Activated CD8-positive, alpha-beta memory T cell treated with anti-CD3 and anti-CD28 coated beads, Interleukin-2, amount 10 ng/mL, durations not matched to agents 7 days and 5 days (primary cell): ENCODE data around the gene LRP2BP. TPM values are rescaled to one million over a fixed set of nuclear protein-coding genes. Genes with fewer than 3 reads are reported as not detected.

Experiments used
- ATAC-seq: fragments of 150-1000 bp; cut with Tn5 transposase; one replicate; pipeline ENCODE4 v1.10.0; 2021; ENCODE audit warnings: moderate library complexity
- CTCF ChIA-PET: fragments of 350-600 bp; sonication (Branson Sonifier 250); formaldehyde crosslinking; loops from one replicate; lab custom pipeline; 2021; ENCODE audit warnings: antibody characterized with exemption; lab: Charles Lee
- DNase-seq: peaks from one replicate; pipeline ENCODE4 v3.0.0-alpha.2; 2020
- H3K27ac Mint-ChIP-seq: one replicate; pipeline ENCODE4 v1.8.0; 2021; ENCODE audit warnings: mild to moderate bottlenecking, mixed read lengths
- H3K27me3 Mint-ChIP-seq: one replicate; pipeline ENCODE4 v1.8.0; 2021; ENCODE audit warnings: mixed read lengths
- H3K36me3 Mint-ChIP-seq: one replicate; pipeline ENCODE4 v1.8.0; 2021; ENCODE audit warnings: mild to moderate bottlenecking, mixed read lengths
- H3K4me1 Mint-ChIP-seq: one replicate; pipeline ENCODE4 v1.8.0; 2021; ENCODE audit warnings: mixed read lengths
- H3K4me3 Mint-ChIP-seq: one replicate; pipeline ENCODE4 v1.8.0; 2021; ENCODE audit warnings: mild to moderate bottlenecking, moderate library complexity, mixed read lengths
- H3K9me3 Mint-ChIP-seq: one replicate; pipeline ENCODE4 v1.8.0; 2022; ENCODE audit warnings: low read depth, mixed read lengths
- total RNA-seq, 2 experiments: library from RNA; stranded (reverse); gene quantifications; one replicate each; pipeline ENCODE4 v1.2.3, GENCODE V29; 2021

LRP2BP gene
- total RNA-seq, 2 experiments from 2014 or later, result 0.73 to 1.3 TPM

DNA sequence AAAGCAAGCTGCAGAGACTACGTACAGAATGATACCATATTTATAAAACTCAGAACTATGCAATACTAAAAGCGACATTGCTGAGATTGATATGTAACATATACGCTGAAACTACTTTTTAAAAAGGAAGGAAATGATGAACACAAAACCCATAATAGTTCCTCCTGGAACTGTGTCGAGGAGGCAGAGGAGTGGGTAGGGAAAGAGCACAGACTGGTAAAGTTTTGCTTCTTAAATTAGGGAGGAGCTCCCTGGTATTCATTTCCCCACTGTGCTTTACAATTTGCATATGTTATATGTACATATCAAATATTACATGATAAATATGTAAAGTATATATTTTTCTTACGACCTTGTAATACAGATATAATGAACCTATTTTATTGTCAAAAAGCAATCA is 16.1 kb upstream of the LRP2BP start:
- Mint-ChIP-seq H3K4me1 (no peaks in the 10 kb centered on the region), H3K27ac (no peak overlapping the region), H3K9me3 (no peaks in the 10 kb centered on the region), H3K4me3 (no peak overlapping the region), H3K27me3 (no peaks in the 10 kb centered on the region), H3K36me3 (peaks cover 32% of the 10 kb centered on the region)
- CTCF ChIA-PET, result interaction anchor here (1.6 kb wide), 1 partner anchor 9 kb away, joined by 6 read pairs; no protein-coding TSS in a partner anchor
- no peak for ATAC-seq
- no peak for DNase-seq

DNA sequence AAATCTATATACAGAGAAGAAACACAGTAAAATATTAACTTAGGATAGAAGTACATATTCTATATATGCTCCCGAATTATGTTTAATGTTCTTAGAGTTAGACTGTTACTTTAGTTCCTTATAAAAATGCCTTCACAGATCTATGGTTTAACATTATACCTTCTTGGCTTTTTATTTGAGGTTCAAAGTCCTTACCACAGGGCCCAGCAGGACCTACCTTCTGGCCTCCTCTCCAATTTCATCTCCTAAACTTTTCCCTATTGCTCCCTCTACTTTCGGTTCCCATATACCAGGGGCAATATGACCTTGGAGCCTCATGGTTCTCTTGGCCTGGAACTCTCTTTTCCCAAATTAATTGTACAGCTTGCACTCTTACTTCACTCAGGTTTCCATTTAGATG is 12.7 kb upstream of the LRP2BP start:
- no peak for DNase-seq
- no peaks in the 10 kb centered on the region for H3K27me3 Mint-ChIP-seq
- ATAC-seq, result no peak
- no peak overlapping the region for H3K27ac Mint-ChIP-seq
- H3K9me3 Mint-ChIP-seq, result no peaks in the 10 kb centered on the region
- peaks cover 25% of the 10 kb centered on the region for H3K36me3 Mint-ChIP-seq
- CTCF ChIA-PET, result no interaction called here
- peaks cover 3% of the 10 kb centered on the region for H3K4me1 Mint-ChIP-seq
- H3K4me3 Mint-ChIP-seq, result no peak overlapping the region

DNA sequence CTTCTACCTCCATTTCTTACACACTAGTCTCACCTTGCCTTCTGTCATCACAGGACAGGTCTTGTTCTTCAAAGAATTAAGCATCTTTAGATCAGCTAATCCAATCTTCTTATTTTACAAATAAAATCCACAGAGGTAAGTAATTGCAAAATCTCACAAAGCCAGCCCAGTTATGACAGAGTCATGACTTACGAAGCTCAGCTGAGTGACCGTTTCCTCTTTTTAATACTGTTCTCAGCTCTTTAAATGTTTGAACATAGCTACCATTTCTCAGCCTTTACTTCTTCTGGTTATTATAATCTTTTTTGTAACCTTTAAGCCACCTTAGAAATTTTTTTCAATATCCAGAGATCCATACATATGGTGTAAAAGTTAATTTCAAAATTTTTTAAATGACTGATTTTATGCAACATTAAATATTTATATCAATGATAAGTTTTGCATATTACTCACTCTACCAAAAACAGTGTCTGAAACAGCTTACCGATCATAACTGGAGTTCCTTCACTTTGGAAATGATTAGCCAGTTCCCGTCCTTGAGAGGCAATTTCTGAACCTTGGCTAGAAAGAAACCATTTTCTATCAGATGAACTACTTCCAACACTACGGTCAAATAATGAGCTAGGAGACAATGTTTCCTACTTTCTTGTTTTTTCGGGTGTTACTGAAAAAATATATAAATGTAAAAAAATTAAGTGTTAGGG is 9.7 kb upstream of the LRP2BP start:
- DNase-seq (no peak), ATAC-seq (no peak)
- Mint-ChIP-seq H3K36me3 (peaks cover 33% of the 10 kb centered on the region), H3K4me3 (no peak overlapping the region), H3K27ac (peak overlapping the region; percentile 3), H3K4me1 (peaks cover 7% of the 10 kb centered on the region), H3K9me3 (no peaks in the 10 kb centered on the region), H3K27me3 (no peaks in the 10 kb centered on the region)
- CTCF ChIA-PET, result interaction anchor here (0.7 to 1.7 kb wide), 5 partner anchors 9 to 400 kb away, joined by 3 to 4 read pairs (median 3); partner anchors contain the start of gene ANKRD37

DNA sequence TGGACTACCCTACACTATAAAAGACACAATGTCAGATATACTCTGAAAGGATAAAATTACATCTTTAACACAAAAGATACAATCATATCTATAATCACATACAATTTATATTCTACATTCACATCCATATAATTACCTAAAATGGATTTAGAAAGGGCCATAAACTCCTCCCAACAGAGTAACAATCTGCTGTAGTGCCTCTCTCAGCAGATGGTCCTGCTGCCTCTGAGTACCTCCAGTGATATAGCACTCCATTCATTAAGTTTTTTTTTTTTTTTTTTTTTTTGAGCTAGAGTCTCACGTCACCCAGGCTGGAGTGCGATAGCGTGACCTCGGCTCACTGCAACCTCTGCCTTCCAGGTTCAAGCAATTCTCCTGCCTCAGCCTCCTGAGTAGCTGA is 8.3 kb upstream of the LRP2BP start:
- H3K9me3 Mint-ChIP-seq, result no peaks in the 10 kb centered on the region
- no peak overlapping the region for H3K4me3 Mint-ChIP-seq
- no peaks in the 10 kb centered on the region for H3K27me3 Mint-ChIP-seq
- ATAC-seq (no peak), DNase-seq (no peak)
- H3K27ac Mint-ChIP-seq, result no peak overlapping the region
- peaks cover 18% of the 10 kb centered on the region for H3K4me1 Mint-ChIP-seq
- H3K36me3 Mint-ChIP-seq, result peaks cover 40% of the 10 kb centered on the region
- CTCF ChIA-PET, result no interaction called here

DNA sequence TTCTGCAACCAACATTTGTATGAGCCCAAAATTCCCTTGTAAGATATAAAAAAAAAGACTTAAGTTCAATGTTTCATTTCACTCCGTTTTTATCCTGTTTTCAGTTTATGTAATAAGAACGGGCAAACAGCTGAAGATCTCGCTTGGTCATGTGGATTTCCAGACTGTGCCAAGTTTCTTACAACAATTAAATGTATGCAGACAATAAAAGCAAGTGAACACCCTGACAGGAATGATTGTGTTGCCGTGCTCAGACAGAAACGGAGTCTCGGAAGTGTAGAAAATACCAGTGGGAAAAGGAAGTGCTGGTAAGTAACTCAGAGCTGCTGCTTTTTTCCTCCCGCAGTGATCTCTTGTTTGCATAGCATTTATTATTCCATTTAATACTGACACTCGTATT is 3.7 kb upstream of the LRP2BP start:
- ATAC-seq, result no peak
- peaks cover 40% of the 10 kb centered on the region for H3K36me3 Mint-ChIP-seq
- CTCF ChIA-PET, result no interaction called here

DNA sequence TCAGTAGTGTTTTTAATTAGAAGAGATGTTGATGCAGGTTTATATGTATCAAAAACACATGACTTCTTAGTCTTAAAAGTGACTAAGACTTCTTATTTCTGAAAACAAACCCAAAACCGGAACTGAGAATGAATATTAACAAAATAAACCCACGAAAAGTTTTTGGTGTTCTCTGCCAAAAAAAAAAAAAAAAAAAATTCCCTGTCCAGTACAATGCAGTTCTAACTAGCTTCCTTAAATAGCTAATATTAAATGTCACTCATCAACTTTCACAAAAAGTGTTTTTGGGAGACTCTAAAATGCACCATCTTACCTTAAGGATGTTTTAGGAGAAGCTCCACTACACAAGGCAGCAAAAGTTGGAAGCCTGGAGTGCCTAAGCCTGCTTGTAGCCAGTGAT is 2.9 kb upstream of the LRP2BP start:
- Mint-ChIP-seq H3K4me3 (peak overlapping the region; percentile 55), H3K27ac (peak overlapping the region; percentile 22), H3K9me3 (no peaks in the 10 kb centered on the region), H3K4me1 (peaks cover 49% of the 10 kb centered on the region), H3K36me3 (peaks cover 37% of the 10 kb centered on the region), H3K27me3 (no peaks in the 10 kb centered on the region)
- CTCF ChIA-PET, result interaction anchor here (2.8 kb wide), 1 partner anchor 22 kb away, joined by 8 read pairs; no protein-coding TSS in a partner anchor
- ATAC-seq (no peak), DNase-seq (no peak)

More for the DNA sequence above, 3.7 kb upstream of the LRP2BP start:
- Mint-ChIP-seq H3K27ac (no peak overlapping the region), H3K4me1 (peaks cover 42% of the 10 kb centered on the region), H3K9me3 (no peaks in the 10 kb centered on the region), H3K4me3 (no peak overlapping the region), H3K27me3 (no peaks in the 10 kb centered on the region)
- DNase-seq, result no peak

DNA sequence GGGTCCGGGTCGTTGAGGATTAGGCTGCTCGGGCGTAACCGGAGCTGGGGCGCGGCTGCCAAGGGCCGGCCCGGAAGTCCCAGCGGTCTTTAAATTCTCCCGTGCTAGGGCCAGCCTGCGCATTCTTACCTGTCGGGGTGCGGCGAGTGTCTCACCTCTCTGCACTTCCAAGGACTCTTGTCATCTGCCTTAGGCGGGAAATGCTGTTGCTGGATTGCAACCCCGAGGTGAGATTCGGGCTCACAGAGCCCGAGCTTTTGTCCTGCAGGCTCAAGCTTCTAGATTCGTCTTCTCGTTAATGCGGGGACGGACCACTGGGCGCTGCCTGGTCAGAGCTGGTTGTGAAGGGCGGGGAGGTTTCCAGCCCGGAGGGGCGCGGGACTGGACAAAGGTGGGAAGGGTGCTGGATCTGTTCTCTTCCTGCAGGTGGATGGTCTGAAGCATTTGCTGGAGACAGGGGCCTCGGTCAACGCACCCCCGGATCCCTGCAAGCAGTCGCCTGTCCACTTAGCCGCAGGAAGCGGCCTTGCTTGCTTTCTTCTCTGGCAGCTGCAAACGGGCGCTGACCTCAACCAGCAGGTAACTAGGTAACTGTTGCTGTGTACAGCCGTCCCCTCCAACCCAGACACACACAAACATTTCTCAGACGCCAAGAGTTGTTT is 1.1 kb upstream of the LRP2BP start, which contains the start of gene ANKRD37:
TSS of gene ANKRD37 (plus strand) at position 118 of the 662 bp plus-strand sequence. CDS start at position 201, 83 bp downstream.
- no peaks in the 10 kb centered on the region for H3K27me3 Mint-ChIP-seq
- H3K4me1 Mint-ChIP-seq, result peaks cover 50% of the 10 kb centered on the region
- DNase-seq (no peak), ATAC-seq (no peak)
- CTCF ChIA-PET, result interaction anchor here (0.9 to 2.8 kb wide), 5 partner anchors 8 to 187 kb away, joined by 3 to 10 read pairs (median 5); partner anchors contain the start of gene SNX25
- no peaks in the 10 kb centered on the region for H3K9me3 Mint-ChIP-seq
- peaks cover 30% of the 10 kb centered on the region for H3K36me3 Mint-ChIP-seq
- peak within 1 kb of the TSS; percentile 96 for H3K4me3 Mint-ChIP-seq
- H3K27ac Mint-ChIP-seq, result peak within 1 kb of the TSS; percentile 98

DNA sequence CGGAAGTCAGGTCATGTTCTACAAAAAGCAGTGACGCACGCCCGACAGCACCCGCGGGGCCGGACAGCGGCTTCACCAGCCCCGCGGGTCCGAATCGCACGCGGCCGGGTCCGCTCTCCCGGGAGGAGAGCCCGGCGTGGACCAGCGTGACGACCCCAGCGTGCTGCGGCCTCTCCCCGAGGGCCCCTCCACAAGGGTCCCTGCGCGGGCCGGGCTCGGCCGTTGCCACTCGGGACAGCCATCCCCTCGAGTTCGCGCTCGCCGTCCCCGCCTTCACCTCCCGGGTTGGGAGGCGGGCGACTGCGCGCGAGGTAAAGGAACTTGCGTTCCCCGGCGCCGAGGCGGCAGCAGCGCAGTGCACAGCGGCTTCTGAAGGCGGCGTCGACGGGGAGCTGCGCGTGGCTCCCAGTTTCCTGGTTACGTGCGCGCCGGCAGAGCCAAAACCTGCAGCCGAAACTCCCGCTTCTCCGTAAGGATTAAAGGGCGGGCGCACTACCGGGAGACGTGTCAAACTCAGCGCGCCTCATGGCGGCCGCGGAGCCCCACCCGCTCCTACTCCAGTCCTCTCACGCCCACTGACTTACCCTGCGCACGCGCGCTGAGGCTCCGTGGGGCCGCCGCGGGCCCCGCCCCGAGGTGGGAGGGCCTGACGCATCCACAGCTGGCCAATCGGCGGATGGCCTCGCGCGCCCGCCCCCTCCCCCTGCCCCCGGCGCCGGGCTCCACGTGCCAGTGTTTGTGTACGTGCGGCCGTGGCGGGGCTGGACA is 416 bp upstream of the LRP2BP start:
- no peaks in the 10 kb centered on the region for H3K27me3 Mint-ChIP-seq
- H3K9me3 Mint-ChIP-seq, result no peaks in the 10 kb centered on the region
- ATAC-seq (peak; percentile 91), DNase-seq (peak; percentile 96)
- peaks cover 27% of the 10 kb centered on the region for H3K36me3 Mint-ChIP-seq
- peak overlapping the region; percentile 96 for H3K4me3 Mint-ChIP-seq
- H3K4me1 Mint-ChIP-seq, result peaks cover 49% of the 10 kb centered on the region
- CTCF ChIA-PET, result interaction anchor here (0.9 to 2.8 kb wide), 5 partner anchors 9 to 186 kb away, joined by 3 to 10 read pairs (median 5); partner anchors contain the start of gene SNX25
- peak overlapping the region; percentile 98 for H3K27ac Mint-ChIP-seq

DNA sequence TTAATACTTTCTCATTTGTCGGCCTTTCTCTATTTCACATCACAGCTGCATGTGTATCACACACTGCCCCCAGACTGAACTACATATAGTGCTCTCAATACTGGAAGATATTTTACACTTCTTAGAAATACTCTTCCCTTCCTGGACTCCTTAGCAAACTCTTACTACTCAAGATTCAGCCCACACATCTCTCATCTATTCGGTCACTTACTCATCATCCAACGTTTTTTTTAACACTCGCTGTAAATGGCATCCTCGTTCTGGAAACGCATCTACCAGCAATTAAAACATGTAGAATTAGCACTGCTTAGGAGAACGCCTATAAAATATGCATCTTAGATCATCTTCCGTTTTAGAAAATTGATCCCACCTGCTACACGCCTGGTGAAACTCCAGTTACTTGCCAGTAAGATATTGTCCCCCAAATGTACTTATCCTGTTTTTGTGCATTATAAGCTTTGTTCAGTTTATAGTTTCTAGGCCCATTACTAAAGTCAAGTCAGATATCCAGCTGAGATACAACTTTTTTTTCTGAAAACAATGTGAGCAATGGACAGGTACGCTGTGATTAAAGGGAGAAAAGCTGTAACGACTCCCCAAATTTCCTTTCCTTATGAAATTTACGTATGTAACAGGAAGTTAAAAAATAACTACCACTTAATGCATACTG is 1.0 kb downstream of the LRP2BP start:
- ATAC-seq, result no peak
- Mint-ChIP-seq H3K27ac (peak overlapping the region; percentile 98), H3K4me1 (peaks cover 42% of the 10 kb centered on the region), H3K9me3 (no peaks in the 10 kb centered on the region), H3K27me3 (no peaks in the 10 kb centered on the region), H3K4me3 (peak overlapping the region; percentile 96), H3K36me3 (peaks cover 18% of the 10 kb centered on the region)
- no peak for DNase-seq
- CTCF ChIA-PET, result interaction anchor here (1.0 to 2.3 kb wide), 3 partner anchors 8 to 185 kb away, joined by 4 to 10 read pairs (median 5); partner anchors contain the start of gene SNX25

DNA sequence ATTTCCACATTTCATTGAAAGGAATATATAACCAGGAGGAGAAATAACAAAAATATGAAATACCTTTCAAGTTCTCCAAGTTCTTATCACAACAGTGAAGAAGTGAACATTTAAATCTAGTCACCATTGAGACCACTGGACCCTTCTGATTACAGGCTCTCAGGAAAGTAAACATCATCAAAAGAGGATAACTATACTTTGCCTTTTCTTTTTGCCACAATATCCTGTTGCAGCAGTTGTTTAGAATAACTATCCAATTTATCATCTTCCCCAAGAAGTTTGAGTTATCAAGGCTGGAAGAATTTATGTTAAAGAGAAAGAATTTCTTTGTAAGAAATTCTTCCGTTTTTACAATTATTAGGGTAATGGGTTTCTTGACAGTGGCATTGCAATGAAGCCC is 3.6 kb downstream of the LRP2BP start:
- no peaks in the 10 kb centered on the region for H3K27me3 Mint-ChIP-seq
- DNase-seq (no peak), ATAC-seq (no peak)
- H3K4me1 Mint-ChIP-seq, result peaks cover 18% of the 10 kb centered on the region
- peaks cover 2% of the 10 kb centered on the region for H3K36me3 Mint-ChIP-seq
- no peaks in the 10 kb centered on the region for H3K9me3 Mint-ChIP-seq
- no peak overlapping the region for H3K27ac Mint-ChIP-seq
- CTCF ChIA-PET, result no interaction called here
- H3K4me3 Mint-ChIP-seq, result no peak overlapping the region

DNA sequence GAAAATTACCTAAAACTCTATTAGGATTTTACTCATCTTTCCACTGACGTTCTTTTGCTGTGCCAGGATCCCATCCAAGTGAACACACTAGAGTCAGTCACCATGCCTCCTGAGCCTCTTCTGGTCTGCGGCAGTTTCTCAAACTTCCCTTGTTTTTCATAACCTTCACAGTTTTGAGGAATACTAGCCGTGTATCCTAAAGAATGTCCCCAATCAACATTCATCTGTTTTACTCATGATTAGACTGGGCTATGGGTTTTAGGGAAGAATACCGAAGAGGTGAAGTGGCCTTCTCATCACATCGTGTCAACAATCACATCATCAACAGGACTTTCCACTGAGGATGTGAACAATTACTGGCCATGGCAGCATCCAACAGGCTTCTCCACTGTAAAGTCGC is 4.8 kb downstream of the LRP2BP start:
- CTCF ChIA-PET, result no interaction called here
- Mint-ChIP-seq H3K9me3 (no peaks in the 10 kb centered on the region), H3K4me1 (peaks cover 14% of the 10 kb centered on the region), H3K36me3 (peaks cover 1% of the 10 kb centered on the region), H3K27me3 (no peaks in the 10 kb centered on the region), H3K4me3 (no peak overlapping the region), H3K27ac (no peak overlapping the region)
- ATAC-seq (no peak), DNase-seq (no peak)

DNA sequence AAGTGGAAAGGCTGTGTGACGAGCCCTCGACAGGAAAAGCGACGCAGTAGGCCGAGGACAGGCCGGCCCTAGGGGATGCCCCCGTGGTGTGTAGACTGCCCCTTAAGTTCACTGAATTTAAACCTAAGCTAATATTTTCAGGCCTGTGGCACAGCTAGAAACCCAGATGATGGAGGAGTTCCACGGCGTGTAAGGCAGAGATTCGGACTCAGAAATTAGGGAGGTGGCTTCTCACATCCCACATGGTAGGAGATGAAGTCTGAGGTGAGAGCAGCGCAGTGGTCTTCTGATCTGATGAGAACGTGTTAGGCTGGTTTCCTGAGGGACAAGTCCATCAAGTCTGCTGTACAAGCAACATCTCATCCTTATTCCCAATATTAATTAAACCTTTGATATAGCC is 7.8 kb downstream of the LRP2BP start:
- Mint-ChIP-seq H3K4me1 (peaks cover 12% of the 10 kb centered on the region), H3K36me3 (peaks cover 3% of the 10 kb centered on the region), H3K27ac (no peak overlapping the region), H3K9me3 (no peaks in the 10 kb centered on the region), H3K27me3 (no peaks in the 10 kb centered on the region), H3K4me3 (no peak overlapping the region)
- ATAC-seq (no peak), DNase-seq (no peak)
- CTCF ChIA-PET, result interaction anchor here (3.0 kb wide), 1 partner anchor 8 kb away, joined by 10 read pairs; the partner anchor contains the start of genes ANKRD37 and LRP2BP
